Bone marrow (tissue), 2 donors: ENCODE results near the gene GP1BB.

Experiments used
- DNase-seq, 2 donors: peaks; one replicate each; lab custom pipeline; 2025; lab: John Stamatoyannopoulos, UW

Gene GP1BB

GRCh38 chr22:19742160-19743066 lies 19.1 kb downstream of the GP1BB start:
- no peak for DNase-seq

DNA sequence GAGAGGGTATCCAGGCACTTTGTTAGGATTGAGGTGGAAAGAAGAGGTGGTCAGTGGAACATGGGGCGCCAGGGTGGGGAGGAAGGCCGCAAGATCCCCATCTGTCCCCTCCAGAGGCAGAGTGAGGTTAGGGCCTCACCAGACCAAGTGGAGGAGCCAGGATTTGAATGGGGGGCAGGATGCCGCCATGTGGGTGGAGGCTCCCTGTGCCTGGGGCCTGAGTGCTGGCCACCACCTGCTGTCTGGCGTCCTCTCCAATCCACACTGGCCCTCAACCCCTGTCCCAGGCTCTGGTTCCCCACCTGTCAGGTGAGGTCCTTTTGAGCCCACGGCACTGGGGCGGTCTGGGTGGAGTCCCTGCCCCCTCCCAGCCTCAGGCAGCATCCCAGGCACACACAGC lies 19.7 kb downstream of the GP1BB start:
- no peak for DNase-seq

DNA sequence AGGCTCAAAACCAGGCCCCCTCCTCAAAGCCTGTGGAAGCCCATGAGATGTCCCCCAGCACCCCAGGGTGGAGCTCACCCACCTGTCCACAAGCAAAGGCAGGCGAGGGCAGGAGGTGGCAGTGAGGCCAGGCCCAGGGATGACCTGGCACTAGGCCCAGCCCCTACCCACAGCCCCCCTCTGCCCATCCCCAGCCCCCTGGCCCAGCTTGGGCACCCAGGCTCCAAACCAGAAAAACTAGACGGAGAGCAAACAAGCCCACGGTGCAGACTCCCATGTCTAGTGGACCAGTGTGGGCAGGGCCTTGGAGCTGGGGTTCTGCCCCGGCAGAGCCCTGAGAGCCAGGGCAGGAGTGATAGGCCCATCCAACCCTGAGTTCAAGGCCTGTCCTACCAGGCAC lies 20.3 kb downstream of the GP1BB start:
- no peak for DNase-seq

DNA sequence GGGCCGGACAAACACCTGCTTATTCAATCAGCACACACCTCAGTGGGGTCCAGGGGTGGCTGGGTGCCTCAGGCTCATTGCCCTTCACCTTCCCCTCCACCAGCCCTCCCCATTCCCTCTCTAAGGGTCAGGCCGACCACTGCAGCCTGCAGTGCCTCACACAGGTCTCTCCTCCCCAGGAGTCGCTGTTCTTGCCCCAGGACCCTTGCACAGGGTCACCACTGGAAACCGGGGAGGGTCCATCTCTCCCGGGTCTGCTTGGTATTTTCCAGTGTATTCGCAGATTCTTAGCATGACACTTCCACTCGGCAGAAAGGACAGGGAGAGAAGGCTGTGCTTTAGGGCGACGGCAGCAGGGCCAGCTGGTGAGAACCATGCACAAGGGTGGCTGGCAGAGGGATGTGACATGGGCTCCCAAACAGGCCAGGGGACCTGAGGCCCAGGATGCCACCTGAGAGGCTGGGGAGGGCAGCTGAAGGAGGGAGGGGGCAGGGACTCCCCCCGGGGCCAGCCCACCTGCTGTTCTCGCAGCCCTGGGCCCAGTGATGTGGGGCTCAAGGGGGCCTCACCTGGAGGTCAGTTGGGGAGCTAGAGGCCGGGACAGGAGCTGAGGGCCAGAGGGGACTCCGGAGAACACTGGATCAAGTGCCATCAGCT lies 21.1 kb downstream of the GP1BB start:
- DNase-seq = no peak

DNA sequence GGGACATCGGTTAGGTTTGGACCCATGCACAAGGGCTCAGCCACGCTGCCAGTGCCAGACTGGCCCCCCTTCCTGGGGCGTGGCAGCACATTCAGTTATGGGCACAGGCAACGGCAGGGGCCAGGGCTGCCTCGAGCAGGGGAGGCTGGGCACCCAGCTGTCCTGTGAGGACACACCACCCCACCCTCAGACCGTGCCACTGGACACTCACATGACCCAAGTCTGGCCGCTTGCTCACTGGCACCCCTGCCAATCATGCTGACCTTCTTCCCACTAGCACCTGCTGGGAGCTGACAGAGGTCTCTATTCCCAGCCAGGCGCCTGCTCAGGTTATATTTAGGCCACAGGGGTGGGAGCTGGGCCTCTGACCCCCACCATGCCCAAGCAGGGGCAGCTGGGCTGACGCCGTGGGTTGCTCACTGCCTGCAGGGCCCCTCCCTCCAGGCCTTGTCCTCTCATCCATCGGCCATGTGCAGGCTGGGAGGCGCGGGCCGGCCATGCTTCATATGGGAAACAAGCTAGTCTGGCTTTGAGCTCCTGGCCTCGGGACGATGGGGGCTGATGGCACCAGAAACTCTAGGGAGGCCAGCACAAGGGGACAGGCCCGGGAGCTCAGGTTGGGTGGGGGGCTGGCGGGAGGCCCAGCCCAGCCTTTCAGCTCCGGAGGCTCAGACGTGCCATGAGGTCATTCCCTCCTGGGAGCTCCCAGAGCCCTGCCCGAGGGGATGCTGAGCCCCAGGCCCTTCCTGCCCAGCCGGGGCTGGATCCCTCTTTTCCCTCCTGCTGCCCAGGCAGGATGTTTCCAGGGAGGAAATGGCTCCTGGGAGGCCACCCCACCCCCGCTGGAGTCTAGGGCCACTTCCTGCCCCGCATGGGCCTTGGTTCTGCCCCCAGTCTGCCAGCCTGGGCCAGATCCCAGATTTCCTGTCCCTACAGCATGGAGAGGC lies 22.1 kb downstream of the GP1BB start:
- no peak for DNase-seq

DNA sequence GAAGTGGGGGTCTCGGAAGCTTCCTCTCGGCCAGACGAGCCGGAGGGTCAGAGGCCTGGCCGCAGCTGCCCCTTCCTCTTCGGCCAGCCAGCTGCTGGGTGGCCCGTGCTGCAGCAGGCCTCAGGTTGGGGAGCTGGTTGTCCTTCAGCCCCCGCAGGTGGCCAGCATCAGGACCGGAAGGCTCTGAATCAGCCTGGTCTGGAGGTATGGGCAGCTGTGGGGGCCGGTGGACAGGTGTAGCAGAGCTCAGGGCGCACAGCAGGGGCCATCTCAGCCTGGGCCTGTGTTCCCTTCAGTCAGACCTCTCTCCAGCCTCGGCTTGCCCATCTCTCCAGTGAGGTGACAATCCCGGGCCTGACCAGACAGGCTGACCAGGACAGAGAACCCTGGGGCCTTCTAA lies 23.4 kb downstream of the GP1BB start:
- DNase-seq = no peak

DNA sequence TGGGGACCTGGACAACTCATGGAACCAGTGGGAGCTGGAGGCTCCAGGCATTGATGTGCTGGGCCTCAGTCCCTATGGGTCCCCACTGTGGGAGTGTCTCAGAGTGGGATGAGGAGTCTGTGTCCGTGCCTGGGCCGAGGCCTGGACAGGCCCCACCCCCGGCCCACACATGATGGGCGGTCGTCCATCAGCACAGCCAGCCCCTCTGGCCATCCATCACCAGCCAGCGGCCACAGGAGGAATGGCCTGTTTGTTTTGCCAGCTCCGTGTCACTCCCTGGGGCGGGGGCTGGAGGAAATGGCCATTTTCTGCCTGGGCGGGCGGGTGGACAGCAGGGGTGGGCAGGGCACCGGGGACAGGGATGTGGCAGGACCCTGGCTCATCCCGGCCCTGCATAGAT lies 24.2 kb downstream of the GP1BB start:
- no peak for DNase-seq

GRCh38 chr22:19748139-19748538 lies 24.8 kb downstream of the GP1BB start:
- no peak for DNase-seq

GRCh38 chr22:19748991-19749664 lies 25.8 kb downstream of the GP1BB start:
- DNase-seq = no peak

DNA sequence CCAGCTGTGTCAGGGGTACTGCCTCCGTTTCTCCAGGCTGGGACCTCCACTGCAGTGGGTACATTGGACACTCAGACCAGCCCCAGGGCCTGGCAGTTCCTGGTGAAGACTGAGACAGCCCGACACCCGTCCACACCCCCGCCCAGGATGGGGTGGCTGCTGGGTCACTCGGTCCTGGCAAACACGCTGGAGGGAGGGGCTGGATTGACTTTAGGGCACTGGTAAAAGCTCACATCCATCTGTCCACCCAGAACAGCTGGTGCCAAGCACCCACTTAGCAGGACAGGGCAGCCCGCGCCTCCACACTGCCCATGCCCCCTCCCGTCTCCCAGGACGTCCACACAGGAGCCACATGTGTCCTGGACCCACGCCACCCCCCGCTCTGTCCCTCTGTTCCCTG lies 26.5 kb downstream of the GP1BB start:
- DNase-seq = no peak

DNA sequence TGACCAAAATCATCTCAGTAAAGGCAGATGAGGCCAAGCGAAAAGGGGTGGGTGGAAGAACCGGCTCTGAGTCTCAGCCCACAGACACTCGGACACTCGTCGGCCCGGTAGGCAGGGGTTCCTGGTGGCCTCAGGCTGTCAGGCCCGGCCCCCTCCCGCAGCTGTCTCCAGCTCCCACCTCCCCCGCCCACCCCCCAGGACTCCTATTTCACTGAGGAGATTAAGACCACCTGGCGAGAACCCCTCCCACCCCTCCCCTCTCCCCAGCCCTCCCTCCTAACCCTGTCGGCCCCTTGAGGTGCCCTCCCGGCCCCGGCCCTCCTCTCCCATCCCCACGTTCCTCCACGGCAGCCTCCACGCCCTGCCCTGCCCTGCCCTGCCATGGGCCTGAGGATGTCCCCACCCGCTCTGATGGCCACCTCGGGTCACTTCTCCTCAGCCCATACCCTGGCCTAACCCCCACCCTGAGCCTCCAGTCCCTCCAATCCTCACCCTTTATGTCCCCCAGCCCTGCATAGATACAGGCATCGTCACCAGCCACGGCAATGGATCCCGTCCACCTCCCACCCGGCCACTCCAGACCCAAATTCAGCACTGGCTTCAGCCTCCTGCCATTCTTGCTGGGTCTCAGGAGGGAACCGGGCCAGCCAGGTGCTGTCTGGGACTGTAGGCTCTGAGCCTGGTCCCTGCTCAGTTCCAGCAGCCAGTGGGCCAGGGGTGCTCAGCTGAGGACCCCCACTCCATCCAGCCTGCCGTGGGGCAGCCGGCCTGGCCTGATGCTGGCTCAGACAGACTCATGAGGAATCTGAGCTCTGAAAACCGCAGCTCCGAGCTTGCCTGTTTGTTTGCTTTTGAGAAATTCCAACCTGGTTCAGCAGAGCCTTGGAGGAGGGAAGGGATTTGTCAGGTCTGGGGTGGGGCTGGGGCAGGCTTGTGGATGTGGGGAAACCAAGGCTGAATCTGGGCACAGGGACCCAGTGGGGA lies 27.5 kb downstream of the GP1BB start:
- no peak for DNase-seq

- DNase-seq = no peak
Measured at GRCh38 chr22:19751497-19752245, 28.3 kb downstream of the GP1BB start.

- no peak for DNase-seq
Measured at GRCh38 chr22:19753090-19753842, 29.9 kb downstream of the GP1BB start.

DNA sequence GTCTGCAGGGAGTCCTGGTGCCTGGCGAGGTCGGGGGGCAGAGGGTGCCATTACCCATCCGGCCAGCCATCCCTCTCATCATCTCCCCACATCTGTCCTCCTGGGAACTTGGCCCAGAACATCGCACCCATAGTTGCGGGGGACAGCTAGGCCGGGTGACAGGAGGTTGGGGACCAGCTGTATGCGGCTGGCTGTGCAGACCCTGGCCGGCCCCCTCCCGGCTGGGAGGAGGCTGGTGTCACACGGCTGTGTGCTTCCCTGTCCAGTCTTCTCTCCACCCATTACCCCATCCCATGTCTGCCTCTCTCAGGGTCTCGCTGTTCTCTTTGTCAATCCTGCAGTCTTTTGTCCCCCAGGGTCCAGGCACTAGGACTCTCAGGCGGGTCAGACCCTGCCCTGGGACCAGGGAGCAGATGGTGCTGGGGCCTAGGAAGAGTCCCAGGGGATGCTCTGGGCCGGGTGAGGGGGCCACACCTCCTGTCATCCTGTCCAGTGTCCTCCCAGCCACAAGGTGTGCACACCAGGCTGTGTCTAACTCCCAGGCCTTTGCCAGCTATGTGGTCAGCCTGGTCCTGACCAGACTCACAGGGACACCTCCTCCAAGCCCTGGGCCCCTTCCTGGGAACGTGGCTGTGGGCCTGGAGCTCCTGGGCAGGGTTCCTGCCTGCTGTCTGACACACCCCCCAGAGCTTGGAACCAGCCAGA lies 30.8 kb downstream of the GP1BB start:
- no peak for DNase-seq

DNA sequence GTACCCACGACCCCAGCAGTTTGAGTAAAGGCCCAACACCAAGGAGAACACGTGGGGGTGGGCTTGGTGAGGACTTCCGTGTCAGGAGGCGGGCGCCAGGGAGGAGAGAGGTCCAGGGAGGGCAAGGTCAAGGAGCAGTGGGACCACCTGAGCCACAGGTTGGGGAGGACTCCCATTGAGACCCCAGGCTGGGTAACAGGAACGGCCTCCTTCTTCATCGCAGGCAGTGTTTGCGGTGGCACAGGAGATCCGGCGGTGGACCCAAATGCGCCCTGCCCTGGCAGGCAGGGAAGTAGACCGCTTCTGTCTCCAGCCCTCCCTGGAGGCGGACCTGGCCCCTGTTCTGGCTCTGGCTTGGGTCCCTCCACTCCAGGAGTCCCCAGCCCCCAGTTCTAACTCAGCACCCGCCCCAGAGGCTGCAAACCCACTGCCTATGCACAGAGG lies 31.4 kb downstream of the GP1BB start:
- no peak for DNase-seq

DNA sequence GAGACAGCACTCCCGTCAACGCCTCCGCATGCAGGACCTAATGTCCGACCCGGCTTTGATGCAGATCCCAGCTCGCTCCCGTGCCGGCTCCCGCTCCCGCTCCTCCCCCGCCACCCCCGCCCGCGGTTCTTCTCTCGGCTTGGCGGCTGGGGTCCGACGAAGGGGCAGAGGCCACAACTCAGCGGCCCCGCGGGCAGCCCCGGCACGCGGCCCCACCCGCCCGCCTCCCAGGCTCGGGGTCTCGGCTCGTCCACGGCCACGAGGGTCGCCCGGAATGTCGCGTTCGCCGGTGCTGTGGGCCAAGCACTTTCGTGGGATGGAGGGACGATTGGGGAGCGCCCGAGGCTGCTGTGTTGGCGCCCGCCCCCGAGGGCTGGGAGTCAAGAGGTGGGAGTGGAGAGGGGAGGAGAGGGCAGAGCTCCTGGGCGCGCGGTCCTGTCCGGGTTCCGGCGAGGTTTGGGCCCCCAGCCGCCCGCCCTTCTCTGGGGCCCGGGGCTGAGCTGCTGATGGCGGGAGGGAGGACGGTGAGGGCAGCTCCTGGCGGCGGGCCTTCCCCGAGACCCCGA lies 31.9 kb downstream of the GP1BB start:
- no peak for DNase-seq

DNA sequence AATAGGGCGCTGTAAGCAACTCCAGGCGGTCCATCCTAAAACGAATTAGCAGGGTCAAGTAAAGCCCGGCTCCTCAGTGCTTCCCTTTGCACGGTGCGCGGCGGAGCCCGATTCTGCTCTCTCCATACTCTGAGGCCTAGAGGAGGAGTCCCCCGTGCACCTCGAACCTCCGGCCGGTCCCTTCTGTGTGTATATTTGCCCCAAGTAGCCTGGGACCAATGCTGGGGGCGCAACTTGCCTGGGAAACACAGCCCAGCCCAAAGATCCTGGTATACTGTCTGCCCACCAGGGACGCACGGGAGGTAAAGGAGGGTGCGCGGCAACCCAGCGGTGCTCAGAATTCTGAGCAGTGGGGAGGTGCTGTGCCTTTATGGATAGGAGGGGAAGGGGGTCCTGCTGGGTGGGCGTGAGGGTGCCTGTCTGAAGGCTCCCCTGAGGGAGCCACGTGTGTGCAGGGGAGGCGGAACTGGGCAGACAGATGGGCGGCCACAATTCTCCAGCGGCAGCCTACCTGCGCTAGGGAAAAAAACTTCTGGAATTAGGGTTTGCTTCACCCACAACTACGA lies 32.5 kb downstream of the GP1BB start:
- DNase-seq = no peak
